HG02610 (cell line): ENCODE measurements around the gene SLC17A9.

ENCODE experiments used
- ATAC-seq: cut with Tn5 transposase; IDR thresholded peaks from one replicate; pipeline ENCODE4 v1.9.1; 2021; ENCODE audit warnings: mild to moderate bottlenecking, moderate library complexity; ENCODE audit not compliant: unreplicated experiment

The SLC17A9 gene

DNA sequence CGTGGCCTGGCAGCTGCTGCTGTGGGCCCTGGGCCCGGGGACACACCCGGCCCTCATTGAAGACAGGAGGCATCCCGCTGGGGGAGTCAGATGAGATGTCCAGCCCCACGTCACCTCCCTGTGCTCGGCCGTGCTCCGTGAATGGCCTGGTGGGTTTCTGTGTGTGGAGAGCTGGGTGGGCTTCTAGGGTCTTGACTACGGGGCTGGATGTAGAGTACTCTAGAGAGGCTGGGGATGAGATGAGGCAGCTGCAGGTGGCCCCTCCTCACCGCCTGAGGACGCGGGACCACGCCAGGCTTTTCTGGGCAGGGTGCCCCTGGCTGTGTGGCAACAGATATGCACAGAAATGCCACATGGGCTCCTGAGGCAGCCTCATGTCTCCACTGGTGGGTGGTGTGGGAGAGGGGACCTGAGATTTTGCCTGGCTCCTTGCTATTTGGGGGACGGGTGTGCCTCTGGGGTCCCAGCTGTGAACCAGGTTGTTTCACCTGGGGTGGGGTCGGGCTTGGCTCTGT, 62.7 kb downstream of the SLC17A9 start:
- no peak for ATAC-seq

DNA sequence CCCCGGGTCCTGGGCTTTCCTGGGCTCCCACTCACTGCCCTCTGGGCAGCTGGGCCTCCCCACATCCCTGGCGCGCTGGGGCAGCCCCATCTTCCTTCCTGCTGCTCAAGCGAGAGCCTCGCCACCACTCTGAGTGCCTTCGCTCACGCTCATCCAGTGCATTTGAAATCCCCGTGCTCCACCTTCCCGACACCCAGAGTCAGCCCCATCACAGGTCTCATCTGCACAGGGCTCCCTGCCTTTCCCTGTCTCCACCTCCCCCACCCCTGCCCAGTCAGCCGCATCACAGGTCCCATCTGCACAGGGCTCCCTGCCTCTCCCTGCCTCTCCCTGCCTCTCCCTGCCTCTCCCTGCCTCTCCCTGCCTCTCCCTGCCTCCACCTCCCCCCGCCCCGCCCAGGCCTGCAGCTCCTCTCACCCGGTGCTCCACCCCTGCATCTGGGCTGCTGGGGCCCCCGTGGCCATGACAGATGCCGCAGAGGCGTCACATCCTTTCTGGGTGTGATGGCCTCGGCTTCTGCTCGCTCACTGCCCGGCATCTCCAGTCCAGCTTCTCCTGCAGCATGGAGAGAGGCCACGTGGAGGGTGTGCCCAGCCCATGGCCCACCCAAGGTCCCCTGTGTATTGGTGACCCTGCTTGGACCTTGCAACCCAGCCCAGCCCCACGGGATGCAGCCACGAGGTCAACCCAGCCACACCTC, 63.3 kb downstream of the SLC17A9 start:
- no peak for ATAC-seq

DNA sequence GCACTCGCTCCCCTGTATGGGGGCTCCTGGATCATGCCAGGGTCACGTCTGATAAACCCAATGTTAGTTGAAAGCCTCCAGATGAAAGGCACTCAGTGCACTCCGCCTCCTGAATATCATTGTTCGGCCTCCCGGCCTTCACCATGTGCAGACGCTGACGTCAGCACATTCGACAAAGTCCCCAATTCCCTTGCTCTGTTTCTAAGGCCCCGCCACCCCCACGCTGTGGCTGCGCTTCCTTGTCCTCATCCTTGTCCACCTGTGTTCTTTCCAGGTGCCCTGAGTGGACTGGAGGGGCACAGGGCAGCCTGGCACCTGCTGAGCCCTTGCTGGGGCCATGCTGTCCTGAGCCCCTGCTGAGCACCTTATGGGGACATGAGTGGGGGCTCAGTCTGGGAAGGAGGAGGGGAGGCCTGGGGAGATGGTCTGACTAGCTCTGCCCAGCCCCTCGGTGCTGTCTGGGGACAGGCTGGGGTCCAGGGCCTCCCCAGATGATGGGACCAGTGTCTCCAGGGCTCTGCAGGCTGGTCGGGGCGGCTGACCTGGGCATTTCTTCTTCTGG, 64.1 kb downstream of the SLC17A9 start:
- ATAC-seq = no peak

DNA sequence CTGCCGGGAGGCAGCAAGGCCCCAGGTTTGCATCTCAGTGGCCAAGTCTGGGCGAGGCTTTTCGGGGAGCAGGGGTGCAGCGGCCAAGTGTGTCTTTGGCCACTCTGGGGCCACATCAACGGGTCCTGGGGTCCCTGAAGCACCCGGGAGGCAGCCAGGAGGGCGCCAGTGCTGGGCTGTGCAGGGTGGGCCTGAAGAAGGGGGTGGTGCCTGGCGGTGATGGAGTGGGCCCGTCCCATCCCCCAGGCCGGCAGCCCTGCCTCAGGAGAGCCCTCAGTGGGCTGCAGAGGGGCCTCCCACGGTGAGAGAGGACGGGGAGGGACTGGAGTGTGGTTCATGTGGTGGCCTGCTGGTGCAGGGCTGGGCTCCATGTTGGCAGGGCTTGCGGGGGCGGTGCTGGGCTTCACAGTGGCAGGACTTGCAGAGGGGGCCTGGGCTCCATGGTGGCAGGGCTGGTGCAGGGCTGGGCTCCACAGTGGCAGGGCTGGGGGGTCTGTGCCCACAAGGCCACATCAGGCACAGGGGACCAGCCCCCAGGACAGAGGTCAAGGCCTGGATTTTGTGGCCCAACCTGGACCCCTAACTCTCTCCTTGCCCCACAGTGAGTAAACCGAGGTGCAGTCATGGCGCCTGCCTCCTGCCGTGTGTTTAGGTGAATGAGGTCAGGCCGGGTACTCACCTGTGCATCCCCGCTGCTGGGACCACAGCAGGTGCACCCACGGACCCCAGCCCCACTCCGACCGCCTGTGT, 64.7 kb downstream of the SLC17A9 start:
- ATAC-seq = no peak

DNA sequence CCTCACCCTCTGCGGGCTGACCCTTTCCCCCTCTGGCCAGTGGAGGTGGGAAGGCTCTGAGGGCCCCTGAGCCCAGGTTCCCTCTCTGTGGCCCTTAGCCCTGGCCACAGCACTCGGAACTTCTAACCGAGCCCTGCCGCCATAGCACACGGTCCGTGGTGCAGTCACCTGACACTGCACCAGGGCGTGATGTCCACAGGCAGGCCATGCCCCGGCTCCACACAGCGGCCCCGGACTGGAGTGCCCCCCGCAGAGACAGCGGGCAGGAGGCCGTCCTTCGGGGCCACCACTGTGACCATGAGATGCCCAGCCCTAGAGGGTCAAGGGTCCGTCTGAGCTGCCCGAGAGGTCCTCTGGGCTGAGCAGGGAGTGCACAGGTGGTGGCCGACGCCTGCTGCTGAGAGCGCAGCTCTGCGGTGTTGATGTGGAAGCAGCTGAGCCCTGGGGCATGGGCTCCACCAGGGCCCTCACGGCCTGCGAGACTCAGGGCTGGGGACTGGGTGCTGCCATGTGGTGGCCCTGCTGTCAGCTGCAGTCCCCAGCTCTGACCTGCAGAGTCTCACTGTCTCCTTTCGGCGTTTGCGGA, 65.4 kb downstream of the SLC17A9 start:
- ATAC-seq = no peak
